Measurements from ENCODE around the gene CAPN2. TPM values are rescaled to one million over a fixed set of nuclear protein-coding genes. Genes with fewer than 3 reads are reported as not detected.

CAPN2 gene
- polyA plus RNA-seq, 1 of the 3 experiments (the other 2 are of a cell fraction), result 208 TPM

DNA sequence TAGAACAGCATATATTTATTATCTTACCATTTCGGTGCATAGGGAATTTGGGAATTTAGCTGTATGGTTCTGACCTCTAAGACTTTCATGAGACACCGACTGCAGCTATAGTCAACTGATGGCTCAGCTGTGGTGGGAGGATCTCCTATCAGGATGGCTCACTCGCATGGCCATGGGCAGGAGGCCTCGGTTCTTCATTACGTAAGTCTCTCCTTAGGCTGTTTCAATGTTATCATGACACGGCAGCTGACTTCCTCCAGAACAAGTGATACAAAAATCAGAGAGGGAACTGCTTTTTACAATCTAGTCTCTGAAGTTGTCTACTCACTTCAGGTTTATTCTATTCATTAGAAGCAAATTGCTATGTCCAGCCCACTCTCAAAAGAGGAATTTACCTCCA, 33.5 kb upstream of the CAPN2 start:
- POLR2A ChIA-PET, result no interaction called here

More for the DNA sequence above, 33.5 kb upstream of the CAPN2 start:
- WGBS (ENCODE audit: low lambda C conversion rate), result 75% methylated on average over 6 of the region's 6 CpGs
- Histone ChIP-seq H2AFZ (ENCODE audit: low read depth) (no peak overlapping the region), H3K9me3 (no peaks in the 10 kb centered on the region), H3K4me1 (ENCODE audit: control insufficient read depth in 1 of 2, insufficient read depth in 2 of 2, low read depth in 1 of 2, low read length in 1 of 2) (no peaks in the 10 kb centered on the region), H4K20me1 (ENCODE audit: insufficient read depth) (no peaks in the 10 kb centered on the region), H3K79me2 (ENCODE audit: insufficient read depth) (no peaks in the 10 kb centered on the region), H3K27ac (ENCODE audit: low read depth in 2 of 2, low read length in 1 of 2) (no peak overlapping the region), H3K4me3 (ENCODE audit: low read depth in 2 of 2, low read length in 1 of 2) (no peak overlapping the region), H3K9me2 (no peaks in the 10 kb centered on the region), H3K4me2 (no peak overlapping the region), H3K9ac (no peak overlapping the region), H3K36me3 (replicated peaks in 1 of 2; ENCODE audit: control insufficient read depth in 1 of 2, insufficient read depth in 2 of 2, low read length in 1 of 2) (no peaks in the 10 kb centered on the region), H3F3A (replicated peaks; ENCODE audit: insufficient read depth) (no peaks in the 10 kb centered on the region), H3K27me3 (ENCODE audit: insufficient read depth) (peaks cover 20% of the 10 kb centered on the region; the same call in 1 of the 2 replicates)
- TF ChIP-seq, protein P1, sequence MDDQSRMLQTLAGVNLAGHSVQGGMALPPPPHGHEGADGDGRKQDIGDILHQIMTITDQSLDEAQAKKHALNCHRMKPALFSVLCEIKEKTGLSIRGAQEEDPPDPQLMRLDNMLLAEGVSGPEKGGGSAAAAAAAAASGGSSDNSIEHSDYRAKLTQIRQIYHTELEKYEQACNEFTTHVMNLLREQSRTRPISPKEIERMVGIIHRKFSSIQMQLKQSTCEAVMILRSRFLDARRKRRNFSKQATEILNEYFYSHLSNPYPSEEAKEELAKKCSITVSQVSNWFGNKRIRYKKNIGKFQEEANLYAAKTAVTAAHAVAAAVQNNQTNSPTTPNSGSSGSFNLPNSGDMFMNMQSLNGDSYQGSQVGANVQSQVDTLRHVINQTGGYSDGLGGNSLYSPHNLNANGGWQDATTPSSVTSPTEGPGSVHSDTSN (IDR thresholded peaks at IDR 0.05), result no peak
- no peak for TF ChIP-seq MEF2A (IDR thresholded peaks at IDR 0.05; ENCODE audit: borderline replicate concordance, low read depth)
- TF ChIP-seq SMC3 (IDR thresholded peaks at IDR 0.05; ENCODE audit: low read depth, low read length), result no peak
- no peak for TF ChIP-seq SIN3A (IDR thresholded peaks at IDR 0.05; ENCODE audit: borderline replicate concordance, low read depth, low read length)
- no peak for TF ChIP-seq POLR2AphosphoS5 (IDR thresholded peaks at IDR 0.05; ENCODE audit: low read depth, low read length)
- no peak for TF ChIP-seq NFIC (IDR thresholded peaks at IDR 0.05; ENCODE audit: borderline replicate concordance)
- TF ChIP-seq, protein P2, sequence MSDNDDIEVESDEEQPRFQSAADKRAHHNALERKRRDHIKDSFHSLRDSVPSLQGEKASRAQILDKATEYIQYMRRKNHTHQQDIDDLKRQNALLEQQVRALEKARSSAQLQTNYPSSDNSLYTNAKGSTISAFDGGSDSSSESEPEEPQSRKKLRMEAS (IDR thresholded peaks at IDR 0.05; ENCODE audit: low read depth), result no peak
- TF ChIP-seq, protein P3, sequence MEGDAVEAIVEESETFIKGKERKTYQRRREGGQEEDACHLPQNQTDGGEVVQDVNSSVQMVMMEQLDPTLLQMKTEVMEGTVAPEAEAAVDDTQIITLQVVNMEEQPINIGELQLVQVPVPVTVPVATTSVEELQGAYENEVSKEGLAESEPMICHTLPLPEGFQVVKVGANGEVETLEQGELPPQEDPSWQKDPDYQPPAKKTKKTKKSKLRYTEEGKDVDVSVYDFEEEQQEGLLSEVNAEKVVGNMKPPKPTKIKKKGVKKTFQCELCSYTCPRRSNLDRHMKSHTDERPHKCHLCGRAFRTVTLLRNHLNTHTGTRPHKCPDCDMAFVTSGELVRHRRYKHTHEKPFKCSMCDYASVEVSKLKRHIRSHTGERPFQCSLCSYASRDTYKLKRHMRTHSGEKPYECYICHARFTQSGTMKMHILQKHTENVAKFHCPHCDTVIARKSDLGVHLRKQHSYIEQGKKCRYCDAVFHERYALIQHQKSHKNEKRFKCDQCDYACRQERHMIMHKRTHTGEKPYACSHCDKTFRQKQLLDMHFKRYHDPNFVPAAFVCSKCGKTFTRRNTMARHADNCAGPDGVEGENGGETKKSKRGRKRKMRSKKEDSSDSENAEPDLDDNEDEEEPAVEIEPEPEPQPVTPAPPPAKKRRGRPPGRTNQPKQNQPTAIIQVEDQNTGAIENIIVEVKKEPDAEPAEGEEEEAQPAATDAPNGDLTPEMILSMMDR (IDR thresholded peaks at IDR 0.05), result no peak
- TF ChIP-seq, protein P4, sequence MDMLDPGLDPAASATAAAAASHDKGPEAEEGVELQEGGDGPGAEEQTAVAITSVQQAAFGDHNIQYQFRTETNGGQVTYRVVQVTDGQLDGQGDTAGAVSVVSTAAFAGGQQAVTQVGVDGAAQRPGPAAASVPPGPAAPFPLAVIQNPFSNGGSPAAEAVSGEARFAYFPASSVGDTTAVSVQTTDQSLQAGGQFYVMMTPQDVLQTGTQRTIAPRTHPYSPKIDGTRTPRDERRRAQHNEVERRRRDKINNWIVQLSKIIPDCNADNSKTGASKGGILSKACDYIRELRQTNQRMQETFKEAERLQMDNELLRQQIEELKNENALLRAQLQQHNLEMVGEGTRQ (IDR thresholded peaks at IDR 0.05; ENCODE audit: borderline replicate concordance, low read depth, low read length), result no peak
- no peak for TF ChIP-seq CHD2 (IDR thresholded peaks at IDR 0.05; ENCODE audit: low read length, partially characterized antibody)
- TF ChIP-seq, protein P5, sequence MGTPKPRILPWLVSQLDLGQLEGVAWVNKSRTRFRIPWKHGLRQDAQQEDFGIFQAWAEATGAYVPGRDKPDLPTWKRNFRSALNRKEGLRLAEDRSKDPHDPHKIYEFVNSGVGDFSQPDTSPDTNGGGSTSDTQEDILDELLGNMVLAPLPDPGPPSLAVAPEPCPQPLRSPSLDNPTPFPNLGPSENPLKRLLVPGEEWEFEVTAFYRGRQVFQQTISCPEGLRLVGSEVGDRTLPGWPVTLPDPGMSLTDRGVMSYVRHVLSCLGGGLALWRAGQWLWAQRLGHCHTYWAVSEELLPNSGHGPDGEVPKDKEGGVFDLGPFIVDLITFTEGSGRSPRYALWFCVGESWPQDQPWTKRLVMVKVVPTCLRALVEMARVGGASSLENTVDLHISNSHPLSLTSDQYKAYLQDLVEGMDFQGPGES (IDR thresholded peaks at IDR 0.05; ENCODE audit: low read depth, low read length), result no peak
- TF ChIP-seq EP300 (IDR thresholded peaks at IDR 0.05; ENCODE audit: borderline replicate concordance in 1 of 2, low read depth in 1 of 2, low read length in 1 of 2), result no peak
- TF ChIP-seq FOSL2 (IDR thresholded peaks at IDR 0.05; ENCODE audit: borderline replicate concordance, low read depth), result no peak
- TF ChIP-seq RFX5 (IDR thresholded peaks at IDR 0.05; ENCODE audit: low read length), result no peak
- no peak for TF ChIP-seq FOXJ3 (CRISPR knock-in tag; IDR thresholded peaks at IDR 0.05)
- no peak for TF ChIP-seq TEAD4 (IDR thresholded peaks at IDR 0.05; ENCODE audit: borderline replicate concordance, insufficient read depth)
- TF ChIP-seq TCF12 (IDR thresholded peaks at IDR 0.05), result no peak
- CTCF ChIA-PET, result interaction anchor here (0.5 to 8.8 kb wide), 4 partner anchors 15 to 545 kb away, joined by 3 to 130 read pairs (median 10); no protein-coding TSS in a partner anchor
- no peak for DNase-seq
